GM19452 (cell line): ENCODE measurements around the gene LPXN.

Experiments
- ATAC-seq: cut with Tn5 transposase; IDR thresholded peaks from one replicate; pipeline ENCODE4 v1.9.1; 2021; ENCODE audit not compliant: unreplicated experiment

Gene LPXN

GRCh38 chr11:58575377-58576020 lies at the start of gene LPXN:
Gene LPXN, minus strand, starts transcription at chr11:58575856. Its CDS starts 84 bp downstream, at chr11:58575772.
- ATAC-seq = no peak

GRCh38 chr11:58625086-58625485 lies 49.4 kb upstream of the LPXN start:
- ATAC-seq = no peak

GRCh38 chr11:58622344-58622743 lies 46.7 kb upstream of the LPXN start, which contains the start of gene CNTF:
Gene CNTF, plus strand, starts transcription at chr11:58622665. Its CDS starts 88 bp downstream, at chr11:58622753.
- no peak for ATAC-seq

- ATAC-seq = no peak
Measured at GRCh38 chr11:58621586-58622262, 46.1 kb upstream of the LPXN start.

- no peak for ATAC-seq
Measured at GRCh38 chr11:58617976-58618557, 42.4 kb upstream of the LPXN start.

- ATAC-seq = no peak
Measured at GRCh38 chr11:58616594-58616993, 40.9 kb upstream of the LPXN start.

- no peak for ATAC-seq
Measured at GRCh38 chr11:58615559-58615958, 39.9 kb upstream of the LPXN start.

- ATAC-seq = no peak
Measured at GRCh38 chr11:58613228-58613627, 37.6 kb upstream of the LPXN start.

GRCh38 chr11:58609723-58610122 lies 34.1 kb upstream of the LPXN start:
- ATAC-seq = no peak

GRCh38 chr11:58608331-58608730 lies 32.7 kb upstream of the LPXN start:
- ATAC-seq = no peak

GRCh38 chr11:58606930-58607714 lies 31.5 kb upstream of the LPXN start:
- ATAC-seq = no peak

- no peak for ATAC-seq
Measured at GRCh38 chr11:58600510-58600909, 24.9 kb upstream of the LPXN start.

- ATAC-seq = no peak
Measured at GRCh38 chr11:58597486-58598144, 22.0 kb upstream of the LPXN start.

- ATAC-seq = no peak
Measured at GRCh38 chr11:58596621-58597020, 21.0 kb upstream of the LPXN start.

- ATAC-seq = no peak
Measured at GRCh38 chr11:58594826-58595225, 19.2 kb upstream of the LPXN start.

- ATAC-seq = no peak
Measured at GRCh38 chr11:58592760-58593472, 17.3 kb upstream of the LPXN start.

- ATAC-seq = no peak
Measured at GRCh38 chr11:58591659-58592058, 16.0 kb upstream of the LPXN start.

- no peak for ATAC-seq
Measured at GRCh38 chr11:58586998-58587397, 11.3 kb upstream of the LPXN start.

- no peak for ATAC-seq
Measured at GRCh38 chr11:58582437-58582836, 6.8 kb upstream of the LPXN start.

- no peak for ATAC-seq
Measured at GRCh38 chr11:58580311-58580710, 4.7 kb upstream of the LPXN start.
